Measurements from ENCODE around the gene ABTB1.
A peak's percentile ranks its signal among the peaks of the same experiment; 100 is the strongest.

The ABTB1 gene

DNA sequence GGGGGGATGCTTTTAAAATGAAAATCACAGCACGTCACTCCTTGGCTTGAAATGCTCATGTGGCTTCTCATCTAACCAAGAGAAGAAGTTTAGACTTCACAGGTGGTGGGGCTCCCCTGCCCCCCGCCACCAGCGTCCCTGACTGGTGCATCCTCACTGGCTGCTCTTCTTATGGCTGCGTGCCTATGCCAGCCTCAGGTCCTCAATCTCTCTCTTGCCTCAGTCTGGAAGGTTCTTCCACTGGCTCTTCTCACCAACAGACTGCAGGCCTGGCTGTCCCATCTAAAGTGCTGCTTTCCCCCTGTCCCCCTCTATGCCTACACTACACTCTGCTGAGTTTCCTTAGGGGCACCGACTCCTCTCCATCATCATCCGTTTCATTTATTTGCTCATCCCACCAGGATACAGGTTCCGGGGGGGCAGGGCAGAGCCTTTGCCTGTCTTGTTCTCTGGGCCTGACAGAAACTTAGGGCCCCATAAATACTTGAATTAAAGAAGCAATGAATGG is 20.6 kb downstream of the ABTB1 start:
- TF ChIP-seq EGR1 (IDR thresholded peaks at IDR 0.05) (no peak), CREB1 (IDR thresholded peaks at IDR 0.05; ENCODE audit: low read depth) (no peak), RAD21 (IDR thresholded peaks at IDR 0.05; ENCODE audit: low read depth) (no peak), TAF1 (IDR thresholded peaks at IDR 0.05; ENCODE audit: low read depth) (no peak), FOXM1 (IDR thresholded peaks at IDR 0.05; ENCODE audit: borderline replicate concordance, low read depth) (no peak), YY1 (IDR thresholded peaks at IDR 0.05; ENCODE audit: low read depth) (no peak), EP300 (IDR thresholded peaks at IDR 0.05; ENCODE audit: borderline replicate concordance) (no peak), CEBPB (IDR thresholded peaks at IDR 0.05) (no peak), TCF12 (IDR thresholded peaks at IDR 0.05; ENCODE audit: low read depth) (no peak), NFIC (IDR thresholded peaks at IDR 0.05) (no peak)
- TF ChIP-seq, protein P1, sequence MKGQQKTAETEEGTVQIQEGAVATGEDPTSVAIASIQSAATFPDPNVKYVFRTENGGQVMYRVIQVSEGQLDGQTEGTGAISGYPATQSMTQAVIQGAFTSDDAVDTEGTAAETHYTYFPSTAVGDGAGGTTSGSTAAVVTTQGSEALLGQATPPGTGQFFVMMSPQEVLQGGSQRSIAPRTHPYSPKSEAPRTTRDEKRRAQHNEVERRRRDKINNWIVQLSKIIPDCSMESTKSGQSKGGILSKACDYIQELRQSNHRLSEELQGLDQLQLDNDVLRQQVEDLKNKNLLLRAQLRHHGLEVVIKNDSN (IDR thresholded peaks at IDR 0.05): no peak
- TF ChIP-seq, protein P2, sequence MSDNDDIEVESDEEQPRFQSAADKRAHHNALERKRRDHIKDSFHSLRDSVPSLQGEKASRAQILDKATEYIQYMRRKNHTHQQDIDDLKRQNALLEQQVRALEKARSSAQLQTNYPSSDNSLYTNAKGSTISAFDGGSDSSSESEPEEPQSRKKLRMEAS (IDR thresholded peaks at IDR 0.05): no peak
- TF ChIP-seq, protein P3, sequence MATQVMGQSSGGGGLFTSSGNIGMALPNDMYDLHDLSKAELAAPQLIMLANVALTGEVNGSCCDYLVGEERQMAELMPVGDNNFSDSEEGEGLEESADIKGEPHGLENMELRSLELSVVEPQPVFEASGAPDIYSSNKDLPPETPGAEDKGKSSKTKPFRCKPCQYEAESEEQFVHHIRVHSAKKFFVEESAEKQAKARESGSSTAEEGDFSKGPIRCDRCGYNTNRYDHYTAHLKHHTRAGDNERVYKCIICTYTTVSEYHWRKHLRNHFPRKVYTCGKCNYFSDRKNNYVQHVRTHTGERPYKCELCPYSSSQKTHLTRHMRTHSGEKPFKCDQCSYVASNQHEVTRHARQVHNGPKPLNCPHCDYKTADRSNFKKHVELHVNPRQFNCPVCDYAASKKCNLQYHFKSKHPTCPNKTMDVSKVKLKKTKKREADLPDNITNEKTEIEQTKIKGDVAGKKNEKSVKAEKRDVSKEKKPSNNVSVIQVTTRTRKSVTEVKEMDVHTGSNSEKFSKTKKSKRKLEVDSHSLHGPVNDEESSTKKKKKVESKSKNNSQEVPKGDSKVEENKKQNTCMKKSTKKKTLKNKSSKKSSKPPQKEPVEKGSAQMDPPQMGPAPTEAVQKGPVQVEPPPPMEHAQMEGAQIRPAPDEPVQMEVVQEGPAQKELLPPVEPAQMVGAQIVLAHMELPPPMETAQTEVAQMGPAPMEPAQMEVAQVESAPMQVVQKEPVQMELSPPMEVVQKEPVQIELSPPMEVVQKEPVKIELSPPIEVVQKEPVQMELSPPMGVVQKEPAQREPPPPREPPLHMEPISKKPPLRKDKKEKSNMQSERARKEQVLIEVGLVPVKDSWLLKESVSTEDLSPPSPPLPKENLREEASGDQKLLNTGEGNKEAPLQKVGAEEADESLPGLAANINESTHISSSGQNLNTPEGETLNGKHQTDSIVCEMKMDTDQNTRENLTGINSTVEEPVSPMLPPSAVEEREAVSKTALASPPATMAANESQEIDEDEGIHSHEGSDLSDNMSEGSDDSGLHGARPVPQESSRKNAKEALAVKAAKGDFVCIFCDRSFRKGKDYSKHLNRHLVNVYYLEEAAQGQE (IDR thresholded peaks at IDR 0.05; ENCODE audit: low read depth): no peak

DNA sequence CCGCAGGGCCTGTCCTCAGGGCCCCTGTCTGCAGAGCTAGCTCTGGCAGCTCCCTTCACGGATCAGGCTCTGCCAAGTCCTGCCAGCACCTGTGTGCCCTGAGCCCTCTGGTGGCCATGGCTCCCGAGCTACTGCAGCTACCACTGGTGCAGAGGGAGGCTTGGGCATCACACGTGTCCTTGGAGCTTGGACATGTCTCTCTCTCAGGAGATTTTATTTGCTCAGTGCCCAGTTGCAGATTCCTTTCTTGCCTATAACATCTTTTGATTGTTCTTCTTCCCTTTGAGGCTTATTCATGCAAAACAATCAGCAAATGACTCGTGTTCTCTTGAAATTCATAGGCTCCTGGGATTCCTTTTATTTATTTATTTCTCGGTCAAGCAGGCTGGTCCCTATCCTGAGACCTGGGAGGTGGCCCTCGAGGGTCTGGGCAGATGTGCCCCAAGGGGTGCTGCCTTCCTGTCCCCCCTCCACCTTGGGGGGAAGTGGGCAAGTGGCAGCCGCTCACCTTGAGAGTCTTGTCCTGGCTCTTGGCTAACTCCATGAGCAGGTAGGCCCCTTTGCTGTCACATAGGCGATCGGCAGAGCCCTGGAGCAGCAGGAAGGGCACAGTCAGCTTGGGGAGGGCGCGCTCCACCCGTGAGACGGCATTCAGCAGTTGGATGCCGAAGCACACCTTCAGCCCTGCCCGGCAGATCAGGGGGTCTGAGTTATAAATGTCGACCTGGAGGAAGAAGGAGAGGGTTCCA is 21.9 kb downstream of the ABTB1 start:
- TF ChIP-seq RAD21 (IDR thresholded peaks at IDR 0.05; ENCODE audit: low read depth): peak; percentile 55
- TF ChIP-seq CREB1 (IDR thresholded peaks at IDR 0.05; ENCODE audit: low read depth): no peak

DNA sequence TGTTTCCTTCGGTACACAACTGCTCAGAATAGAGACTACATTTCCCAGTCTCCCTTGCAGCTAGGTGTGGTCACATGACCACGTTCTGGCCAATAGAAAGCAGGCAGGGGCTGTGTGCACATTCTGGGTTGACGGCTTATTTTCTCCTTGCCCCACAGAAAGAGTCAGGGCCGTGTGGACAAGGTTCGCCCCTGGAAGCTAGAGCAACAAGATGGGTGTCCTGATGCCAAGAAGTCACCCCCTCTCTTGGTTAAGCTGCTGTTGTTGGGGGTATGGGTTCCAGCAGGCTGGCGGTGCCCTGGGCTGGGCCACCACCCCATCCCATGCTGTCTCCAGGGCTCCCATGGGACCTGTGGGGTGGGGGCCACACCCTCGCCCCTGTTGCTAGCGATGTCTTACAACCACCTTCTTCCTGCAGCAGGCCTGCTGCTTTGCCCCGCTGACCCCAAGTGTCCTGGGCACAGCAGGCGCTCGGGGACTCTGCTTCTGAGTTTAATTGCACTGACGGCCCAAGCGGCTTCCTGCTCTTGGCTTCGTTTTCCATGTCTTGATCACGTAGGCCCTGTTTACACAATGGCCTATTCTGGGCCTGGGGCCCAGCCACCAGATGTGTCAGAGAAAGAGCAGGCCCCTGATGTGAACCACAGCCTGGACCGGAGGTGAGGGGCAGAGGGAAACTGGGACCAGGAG is 24.9 kb downstream of the ABTB1 start:
- no peak for TF ChIP-seq NFIC (IDR thresholded peaks at IDR 0.05)
- TF ChIP-seq, protein P2 (IDR thresholded peaks at IDR 0.05): no peak
- TF ChIP-seq, protein P1 (IDR thresholded peaks at IDR 0.05): peak; percentile 97

DNA sequence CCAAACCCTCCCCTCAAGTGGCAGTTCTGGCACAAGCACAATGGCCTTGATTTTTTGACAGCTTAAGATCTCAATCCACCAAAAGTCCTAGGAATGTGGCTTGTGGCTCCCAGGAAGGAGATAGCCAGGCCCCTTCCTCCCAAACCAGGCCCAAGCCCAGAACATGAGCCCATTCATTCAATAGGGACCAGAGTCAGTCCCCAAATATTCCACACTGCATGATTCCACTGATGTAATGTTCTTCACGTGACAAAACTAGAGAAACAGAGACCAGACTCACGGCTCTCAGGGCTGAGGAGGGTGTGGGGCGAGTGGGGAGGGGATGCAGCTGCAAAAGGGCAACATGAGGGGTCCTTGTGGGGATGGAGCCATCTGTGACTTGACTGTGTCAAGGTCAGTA is 25.5 kb downstream of the ABTB1 start:
- TF ChIP-seq, protein P2 (IDR thresholded peaks at IDR 0.05): no peak
- TF ChIP-seq, protein P1 (IDR thresholded peaks at IDR 0.05): no peak
- TF ChIP-seq CEBPB (IDR thresholded peaks at IDR 0.05) (no peak), ZBTB7A (IDR thresholded peaks at IDR 0.05; ENCODE audit: low read depth) (no peak), TAF1 (IDR thresholded peaks at IDR 0.05; ENCODE audit: low read depth) (no peak), FOXM1 (IDR thresholded peaks at IDR 0.05; ENCODE audit: borderline replicate concordance, low read depth) (no peak), EP300 (IDR thresholded peaks at IDR 0.05; ENCODE audit: borderline replicate concordance) (no peak), CREB1 (IDR thresholded peaks at IDR 0.05; ENCODE audit: low read depth) (no peak), YY1 (IDR thresholded peaks at IDR 0.05; ENCODE audit: low read depth) (no peak), RAD21 (IDR thresholded peaks at IDR 0.05; ENCODE audit: low read depth) (no peak), NFIC (IDR thresholded peaks at IDR 0.05) (no peak), TEAD4 (IDR thresholded peaks at IDR 0.05) (no peak)
- TF ChIP-seq, protein P3 (IDR thresholded peaks at IDR 0.05; ENCODE audit: low read depth): no peak

DNA sequence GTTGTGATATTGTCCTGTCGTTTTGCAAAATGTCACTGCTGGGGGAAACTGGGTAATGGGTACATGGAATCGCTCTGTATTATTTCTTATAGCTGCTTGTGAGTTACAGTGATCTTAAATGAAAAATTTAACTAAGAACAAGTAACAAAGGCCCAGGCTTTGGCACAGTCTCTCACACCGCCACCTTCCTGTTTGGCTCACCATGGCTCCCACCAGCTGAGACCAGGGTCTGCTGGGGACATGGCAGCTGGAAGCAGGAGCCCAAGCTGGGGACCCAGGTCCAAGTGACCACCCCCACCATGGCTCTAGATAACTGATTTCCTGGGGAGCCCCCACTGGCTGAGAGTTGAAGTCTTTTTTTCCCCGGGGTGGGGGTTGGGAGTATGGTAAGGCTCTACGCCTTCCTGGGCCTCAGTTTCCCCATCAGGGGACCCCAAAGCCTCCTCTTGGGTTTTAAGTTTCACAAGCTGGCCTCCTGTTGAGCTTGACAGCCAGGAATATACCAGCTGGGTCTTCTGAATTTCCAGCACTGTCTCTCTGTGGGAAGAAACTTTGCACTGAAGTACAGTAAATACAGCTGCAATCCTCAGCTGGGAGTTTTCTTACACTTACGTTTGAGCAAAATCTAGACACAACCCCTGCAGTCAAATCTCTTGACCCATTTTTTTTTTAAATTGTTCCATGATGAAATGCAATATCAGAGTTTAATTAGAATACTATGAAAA is 26.1 kb downstream of the ABTB1 start:
- TF ChIP-seq ZBTB7A (IDR thresholded peaks at IDR 0.05; ENCODE audit: low read depth) (no peak), TAF1 (IDR thresholded peaks at IDR 0.05; ENCODE audit: low read depth) (no peak), TCF12 (IDR thresholded peaks at IDR 0.05; ENCODE audit: low read depth) (no peak), EP300 (IDR thresholded peaks at IDR 0.05; ENCODE audit: borderline replicate concordance) (no peak), RAD21 (IDR thresholded peaks at IDR 0.05; ENCODE audit: low read depth) (no peak), TEAD4 (IDR thresholded peaks at IDR 0.05) (no peak)
- TF ChIP-seq, protein P1 (IDR thresholded peaks at IDR 0.05): no peak
